Gastrocnemius medialis (tissue), 4 donors: ENCODE results near the gene ACSL5.

ENCODE experiments used
- POLR2A ChIP-seq, 2 donors: fragments of 450-650 bp; IDR thresholded peaks; one replicate each; pipeline ENCODE4 v1.6.1; 2017; ENCODE audit warnings: antibody characterized with exemption in 2 of 2, mild to moderate bottlenecking in 2 of 2, moderate library complexity in 2 of 2
- TF ChIP-seq, protein P1 (sequence below), 5 experiments: fragments of 450-650 bp in 3 of 5; fragments of 200-600 bp in 2 of 5; sonication (generic) in 2 of 5; IDR thresholded peaks in 4 of 5; conservative IDR thresholded peaks in 1 of 5; 1 replicate in 4 of 5; 2 replicates in 1 of 5; pipeline ENCODE4 v1.5.1; 2016 to 2019; ENCODE audit warnings: antibody characterized with exemption in 5 of 5, mild to moderate bottlenecking in 3 of 5, moderate library complexity in 3 of 5

- TF ChIP-seq, protein P1, sequence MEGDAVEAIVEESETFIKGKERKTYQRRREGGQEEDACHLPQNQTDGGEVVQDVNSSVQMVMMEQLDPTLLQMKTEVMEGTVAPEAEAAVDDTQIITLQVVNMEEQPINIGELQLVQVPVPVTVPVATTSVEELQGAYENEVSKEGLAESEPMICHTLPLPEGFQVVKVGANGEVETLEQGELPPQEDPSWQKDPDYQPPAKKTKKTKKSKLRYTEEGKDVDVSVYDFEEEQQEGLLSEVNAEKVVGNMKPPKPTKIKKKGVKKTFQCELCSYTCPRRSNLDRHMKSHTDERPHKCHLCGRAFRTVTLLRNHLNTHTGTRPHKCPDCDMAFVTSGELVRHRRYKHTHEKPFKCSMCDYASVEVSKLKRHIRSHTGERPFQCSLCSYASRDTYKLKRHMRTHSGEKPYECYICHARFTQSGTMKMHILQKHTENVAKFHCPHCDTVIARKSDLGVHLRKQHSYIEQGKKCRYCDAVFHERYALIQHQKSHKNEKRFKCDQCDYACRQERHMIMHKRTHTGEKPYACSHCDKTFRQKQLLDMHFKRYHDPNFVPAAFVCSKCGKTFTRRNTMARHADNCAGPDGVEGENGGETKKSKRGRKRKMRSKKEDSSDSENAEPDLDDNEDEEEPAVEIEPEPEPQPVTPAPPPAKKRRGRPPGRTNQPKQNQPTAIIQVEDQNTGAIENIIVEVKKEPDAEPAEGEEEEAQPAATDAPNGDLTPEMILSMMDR (IDR thresholded peaks at IDR 0.05 in 4 of 5, conservative IDR thresholded peaks at IDR 0.05 in 1 of 5): no peak
- no peak for TF ChIP-seq POLR2A (IDR thresholded peaks at IDR 0.05)
Observed at GRCh38 chr10:112327678-112328077, 46.2 kb upstream of the ACSL5 start.
